Thymus (tissue), 11 donors: Measurements from ENCODE around the gene EYS. TPM values are rescaled to one million over a fixed set of nuclear protein-coding genes. Genes with fewer than 3 reads are reported as not detected.

Experiments
- DNase-seq, 9 donors: peaks; one replicate each; pipeline ENCODE4 v3.0.0-alpha.2; 2013; ENCODE audit warnings: low spot score in 9 of 9, low read depth in 6 of 9, missing footprints in 1 of 9
- H3K27ac ChIP-seq, 2 donors: one replicate each; pipeline ENCODE4 v1.5.1; 2013; ENCODE audit warnings: control low read depth in 1 of 2, low read depth in 1 of 2, low read length in 1 of 2, mild to moderate bottlenecking in 1 of 2, moderate library complexity in 1 of 2
- H3K27me3 ChIP-seq, 2 donors: one replicate each; pipeline ENCODE4 v1.5.1; 2013; ENCODE audit warnings: low read length in 1 of 2; ENCODE audit not compliant: control insufficient read depth in 2 of 2, insufficient read depth in 1 of 2
- H3K36me3 ChIP-seq, 2 donors: one replicate each; pipeline ENCODE4 v1.5.1; 2013; ENCODE audit warnings: low read length in 1 of 2, mild to moderate bottlenecking in 1 of 2, moderate library complexity in 1 of 2; ENCODE audit not compliant: control insufficient read depth in 2 of 2, insufficient read depth in 2 of 2
- H3K4me1 ChIP-seq, 2 donors: one replicate each; pipeline ENCODE4 v1.5.1; 2013; ENCODE audit warnings: low read length in 2 of 2; ENCODE audit not compliant: control insufficient read depth in 2 of 2, insufficient read depth in 2 of 2
- H3K4me3 ChIP-seq, 2 donors: one replicate each; pipeline ENCODE4 v1.5.1; 2013; ENCODE audit warnings: low read length in 2 of 2, control low read depth in 1 of 2, mild to moderate bottlenecking in 1 of 2
- H3K9me3 ChIP-seq, 2 donors: one replicate each; pipeline ENCODE4 v1.5.1; 2013; ENCODE audit warnings: low read length in 1 of 2, mild to moderate bottlenecking in 1 of 2; ENCODE audit not compliant: control insufficient read depth in 2 of 2, insufficient read depth in 1 of 2
- WGBS: extraction: QIAGEN DNeasy Blood & Tissue Kit; methylation state at CpG from one replicate; pipeline ENCODE4 v1.1.7; 2013; 5-methylcytosine and 5-hydroxymethylcytosine counted together
- polyA plus RNA-seq: library from polyadenylated mRNA; stranded (reverse); fragments of 200-250 nt; gene quantifications from one replicate; pipeline ENCODE4 v1.2.3, GENCODE V29; 2013
- total RNA-seq: library from RNA; stranded (reverse); fragments of 120-200 nt; gene quantifications from one replicate; pipeline ENCODE4 v1.2.4, GENCODE V29; 2013
- donor health status: healthy.

The EYS gene
- total and polyA plus RNA-seq, 2 donors, result 0.05 to 0.28 TPM

DNA sequence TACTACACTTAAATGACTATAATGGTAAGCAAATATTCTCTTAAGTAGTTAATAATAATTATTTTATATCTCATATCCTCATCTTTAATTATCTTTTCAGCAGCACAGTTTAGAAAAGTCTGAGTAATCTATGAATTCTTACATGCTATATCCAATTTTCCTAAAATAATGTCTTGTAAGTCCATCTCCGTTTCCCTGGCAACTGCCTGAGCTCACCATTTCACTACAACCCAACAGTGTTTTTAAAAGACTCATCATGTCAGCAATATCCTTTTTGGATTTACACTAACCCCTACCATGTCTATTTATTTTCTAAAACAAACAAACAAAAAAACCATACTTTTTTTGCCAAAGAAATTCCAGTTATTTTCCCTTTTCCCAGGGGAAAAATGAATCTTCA lies 859.6 kb downstream of the EYS start:
- no peaks in the 10 kb centered on the region for H3K27me3 ChIP-seq
- H3K4me1 ChIP-seq, result no peaks in the 10 kb centered on the region
- 93% methylated on average over 1 of the region's 1 CpG for WGBS
- H3K9me3 ChIP-seq, result no peaks in the 10 kb centered on the region
- no peak overlapping the region for H3K27ac ChIP-seq
- H3K4me3 ChIP-seq, result no peak overlapping the region
- H3K36me3 ChIP-seq, result no peaks in the 10 kb centered on the region
- DNase-seq, result no peak

DNA sequence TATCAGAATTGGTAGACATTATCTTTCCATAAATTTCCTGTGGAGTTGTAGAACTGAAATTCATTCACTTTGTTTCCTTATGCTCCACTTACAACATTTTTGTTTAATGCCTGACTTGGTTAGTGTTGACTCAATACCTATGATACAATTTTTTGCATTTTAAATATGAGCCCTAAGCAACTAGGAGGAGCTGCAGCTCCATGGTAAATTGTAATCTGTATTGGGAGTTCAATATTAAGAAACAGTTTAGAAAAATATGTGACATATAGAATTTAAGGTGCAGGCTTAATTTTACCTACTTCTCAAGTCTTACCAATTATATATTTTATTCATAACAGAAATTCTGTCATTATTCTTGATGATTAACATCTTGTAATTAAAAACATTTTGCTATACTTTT lies 868.3 kb downstream of the EYS start:
- no peak for DNase-seq
- H3K27me3 ChIP-seq, result no peaks in the 10 kb centered on the region
- H3K9me3 ChIP-seq, result no peaks in the 10 kb centered on the region
- no peak overlapping the region for H3K27ac ChIP-seq
- H3K36me3 ChIP-seq, result no peaks in the 10 kb centered on the region
- no peak overlapping the region for H3K4me3 ChIP-seq
- no peaks in the 10 kb centered on the region for H3K4me1 ChIP-seq

DNA sequence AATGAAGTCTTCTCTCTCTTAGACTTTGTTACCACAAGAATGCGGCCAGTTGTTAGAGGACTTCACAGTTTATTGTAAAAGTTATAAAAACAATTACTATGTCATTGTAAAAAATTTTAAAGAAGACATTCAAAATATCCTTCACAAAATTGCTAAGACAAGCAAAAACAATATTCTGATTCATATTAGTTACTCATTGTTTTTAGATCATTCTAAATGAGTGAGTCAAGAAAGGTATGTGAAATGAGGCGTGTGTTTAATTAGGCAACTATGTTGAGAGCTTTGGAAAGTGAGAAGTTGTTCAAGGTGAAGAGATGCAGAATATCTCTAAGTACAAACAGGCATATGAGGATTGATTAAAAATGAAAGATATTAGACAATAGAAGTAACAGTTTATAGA lies 875.3 kb downstream of the EYS start:
- WGBS, result 91% methylated on average over 2 of the region's 2 CpGs

DNA sequence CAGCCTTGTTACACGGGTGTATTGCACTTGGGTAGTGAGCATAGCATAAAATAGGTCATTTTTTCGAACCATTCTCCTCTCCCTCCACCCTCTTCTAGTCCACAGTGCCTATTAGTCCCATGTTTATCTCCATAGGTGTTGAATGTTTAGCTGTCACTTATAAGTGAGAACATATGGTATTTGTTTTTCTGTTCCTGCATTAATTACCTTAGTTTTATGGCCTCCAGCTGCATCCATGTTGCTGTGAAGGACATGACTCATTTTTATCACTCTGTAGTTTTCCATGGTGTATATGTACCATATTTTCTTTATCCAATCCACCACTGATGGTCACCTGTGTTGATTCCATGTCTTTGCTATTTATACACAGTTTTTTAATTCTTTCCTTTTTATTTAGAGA lies 889.5 kb downstream of the EYS start:
- H3K36me3 ChIP-seq, result no peaks in the 10 kb centered on the region
- no peak for DNase-seq
- H3K4me3 ChIP-seq, result no peak overlapping the region
- no peaks in the 10 kb centered on the region for H3K27me3 ChIP-seq
- WGBS, result 80% methylated on average over 2 of the region's 2 CpGs
- H3K4me1 ChIP-seq, result no peaks in the 10 kb centered on the region
- H3K27ac ChIP-seq, result no peak overlapping the region
- H3K9me3 ChIP-seq, result no peaks in the 10 kb centered on the region

More for the DNA sequence above, 875.3 kb downstream of the EYS start:
- H3K27ac ChIP-seq, result no peak overlapping the region
- DNase-seq, result no peak
- H3K27me3 ChIP-seq, result no peaks in the 10 kb centered on the region
- H3K36me3 ChIP-seq, result no peaks in the 10 kb centered on the region
- H3K9me3 ChIP-seq, result no peaks in the 10 kb centered on the region
- H3K4me3 ChIP-seq, result no peak overlapping the region
- H3K4me1 ChIP-seq, result no peaks in the 10 kb centered on the region

DNA sequence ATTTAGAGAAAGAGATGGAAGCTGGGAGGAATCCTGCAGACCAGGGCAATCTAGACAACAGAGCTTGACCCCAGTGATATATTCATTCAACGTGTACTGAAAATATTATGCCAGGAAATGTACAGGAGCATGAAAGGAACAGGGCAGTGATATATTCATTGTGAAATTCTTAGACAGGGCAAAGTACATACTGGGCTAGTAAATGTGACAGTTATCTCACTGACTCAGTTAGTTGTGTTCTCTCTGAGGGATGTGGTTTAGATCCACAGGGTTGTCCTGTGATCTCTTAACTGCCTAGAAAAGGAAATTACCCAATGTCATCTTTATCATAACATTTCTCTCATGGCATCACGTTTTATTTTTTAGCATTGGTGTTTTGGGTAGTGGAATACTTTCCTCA lies 891.3 kb downstream of the EYS start:
- Histone ChIP-seq H3K36me3 (no peaks in the 10 kb centered on the region), H3K4me1 (no peaks in the 10 kb centered on the region), H3K27ac (no peak overlapping the region), H3K9me3 (no peaks in the 10 kb centered on the region), H3K27me3 (no peaks in the 10 kb centered on the region), H3K4me3 (no peak overlapping the region)
- no peak for DNase-seq
- WGBS, result 81% methylated on average over 2 of the region's 2 CpGs

DNA sequence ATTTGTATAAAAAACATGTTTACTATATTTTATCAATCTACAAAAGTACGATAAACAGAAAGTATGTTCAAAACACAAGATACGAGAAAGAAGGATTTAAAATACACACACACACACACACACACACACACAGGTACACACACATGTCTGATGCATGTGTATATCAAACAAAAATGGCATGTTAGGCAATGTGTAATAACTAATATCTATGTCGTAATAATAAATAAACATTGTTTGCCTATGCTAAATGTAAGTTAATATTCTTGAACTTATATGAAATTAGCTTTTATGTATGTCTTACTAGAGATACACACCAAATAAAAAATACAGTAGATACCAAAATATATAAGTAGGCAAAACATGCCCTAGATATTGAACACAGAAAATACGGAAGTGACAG lies 894.9 kb downstream of the EYS start:
- Histone ChIP-seq H3K9me3 (no peaks in the 10 kb centered on the region), H3K4me3 (no peak overlapping the region), H3K36me3 (no peaks in the 10 kb centered on the region), H3K4me1 (no peaks in the 10 kb centered on the region), H3K27me3 (no peaks in the 10 kb centered on the region), H3K27ac (no peak overlapping the region)
- WGBS, result 86% methylated on average over 4 of the region's 4 CpGs
- no peak for DNase-seq

DNA sequence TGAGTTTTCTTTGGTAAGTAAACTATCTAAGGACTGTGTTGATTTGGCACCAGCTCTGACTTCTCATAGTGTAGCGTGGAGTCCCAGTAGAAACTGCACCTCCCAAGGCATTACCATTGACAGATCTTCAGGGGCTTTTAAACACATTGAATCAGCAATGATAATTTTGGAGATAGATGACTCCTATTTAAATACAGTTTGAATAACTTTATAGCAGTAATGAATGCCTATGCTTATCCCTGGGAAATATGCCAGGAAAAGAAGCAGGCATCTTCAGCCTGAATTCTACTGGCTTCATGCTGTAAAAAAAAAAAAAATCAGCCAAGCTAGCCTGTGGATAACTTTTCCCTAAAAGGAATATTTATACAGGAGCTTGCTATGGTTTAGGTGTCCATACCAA lies 895.9 kb downstream of the EYS start:
- 97% methylated on average over 1 of the region's 1 CpG for WGBS

DNA sequence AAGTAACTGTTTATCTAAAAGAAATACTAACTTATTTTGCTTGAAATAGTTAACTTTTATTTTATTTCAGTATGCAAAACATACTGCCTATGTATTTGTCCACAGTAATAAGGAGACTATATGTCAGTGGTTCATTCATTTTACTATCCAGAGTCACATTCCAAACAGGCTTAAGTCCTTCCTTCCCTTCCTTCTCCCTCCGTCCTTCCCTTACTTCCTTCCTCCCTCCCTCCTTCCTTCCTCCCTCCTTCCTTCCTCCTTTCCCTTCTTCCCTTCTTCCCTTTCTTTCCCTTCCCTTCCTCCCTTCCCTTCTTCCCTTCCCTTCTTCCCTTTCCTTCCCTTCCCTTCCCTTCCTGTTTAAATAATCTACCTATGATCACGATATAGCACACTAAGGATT lies 899.2 kb downstream of the EYS start:
- Histone ChIP-seq H3K27me3 (no peaks in the 10 kb centered on the region), H3K9me3 (peaks cover 0 to 5% of the 10 kb centered on the region in 2 donors), H3K4me3 (no peak overlapping the region), H3K36me3 (no peaks in the 10 kb centered on the region), H3K4me1 (no peaks in the 10 kb centered on the region), H3K27ac (no peak overlapping the region)
- WGBS, result 90% methylated on average over 2 of the region's 2 CpGs
- DNase-seq, result no peak

More for the DNA sequence above, 895.9 kb downstream of the EYS start:
- H3K27ac ChIP-seq, result no peak overlapping the region
- H3K4me1 ChIP-seq, result no peaks in the 10 kb centered on the region
- H3K36me3 ChIP-seq, result no peaks in the 10 kb centered on the region
- no peak overlapping the region for H3K4me3 ChIP-seq
- H3K9me3 ChIP-seq, result no peaks in the 10 kb centered on the region
- no peaks in the 10 kb centered on the region for H3K27me3 ChIP-seq
- no peak for DNase-seq

DNA sequence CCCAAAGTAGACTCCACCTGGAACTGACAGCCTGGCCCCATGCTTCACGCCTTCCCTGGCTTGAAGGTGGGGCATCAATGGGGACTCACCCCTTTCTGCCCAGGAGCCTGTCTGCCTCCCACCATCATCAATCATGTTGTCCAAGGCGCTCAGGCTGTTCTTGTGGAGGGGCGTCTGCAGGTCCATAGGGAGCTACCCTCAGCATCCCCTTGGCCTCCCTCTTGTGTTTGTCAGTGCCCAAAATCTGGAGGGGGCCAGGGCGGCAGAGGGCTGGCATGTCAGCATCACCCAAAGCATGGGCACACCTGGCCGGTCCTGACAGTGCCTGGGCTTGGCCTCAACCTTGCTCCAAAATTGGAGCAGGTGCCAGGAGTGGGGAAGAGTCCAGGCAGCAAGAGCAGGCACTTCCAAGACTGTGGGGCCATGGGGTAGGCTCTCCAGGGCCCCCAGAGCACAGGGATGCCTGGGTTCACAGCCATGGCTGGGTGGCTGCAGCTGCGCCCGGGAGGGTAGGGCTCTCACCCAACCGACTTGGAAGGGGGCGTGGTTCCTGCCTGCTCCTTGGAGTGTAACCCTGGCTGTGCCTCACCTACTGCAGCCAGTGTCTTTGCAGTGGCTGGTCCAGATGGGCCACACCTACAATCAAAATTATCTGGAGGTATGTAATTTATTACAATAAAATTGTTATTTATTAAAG lies 903.4 kb downstream of the EYS start:
- H3K9me3 ChIP-seq, result peaks cover 0 to 5% of the 10 kb centered on the region in 2 donors
- H3K4me3 ChIP-seq, result no peak overlapping the region
- no peaks in the 10 kb centered on the region for H3K4me1 ChIP-seq
- H3K27me3 ChIP-seq, result no peaks in the 10 kb centered on the region
- WGBS, result 96% methylated on average over 9 of the region's 9 CpGs
- no peaks in the 10 kb centered on the region for H3K36me3 ChIP-seq
- no peak for DNase-seq
- no peak overlapping the region for H3K27ac ChIP-seq
